ENCODE measurements around the gene ERC2. TPM values are rescaled to one million over a fixed set of nuclear protein-coding genes. Genes with fewer than 3 reads are reported as not detected.

Gene ERC2
- total and polyA plus RNA-seq, 12 donors: 0.22 to 4.2 (median 1.7) TPM

DNA sequence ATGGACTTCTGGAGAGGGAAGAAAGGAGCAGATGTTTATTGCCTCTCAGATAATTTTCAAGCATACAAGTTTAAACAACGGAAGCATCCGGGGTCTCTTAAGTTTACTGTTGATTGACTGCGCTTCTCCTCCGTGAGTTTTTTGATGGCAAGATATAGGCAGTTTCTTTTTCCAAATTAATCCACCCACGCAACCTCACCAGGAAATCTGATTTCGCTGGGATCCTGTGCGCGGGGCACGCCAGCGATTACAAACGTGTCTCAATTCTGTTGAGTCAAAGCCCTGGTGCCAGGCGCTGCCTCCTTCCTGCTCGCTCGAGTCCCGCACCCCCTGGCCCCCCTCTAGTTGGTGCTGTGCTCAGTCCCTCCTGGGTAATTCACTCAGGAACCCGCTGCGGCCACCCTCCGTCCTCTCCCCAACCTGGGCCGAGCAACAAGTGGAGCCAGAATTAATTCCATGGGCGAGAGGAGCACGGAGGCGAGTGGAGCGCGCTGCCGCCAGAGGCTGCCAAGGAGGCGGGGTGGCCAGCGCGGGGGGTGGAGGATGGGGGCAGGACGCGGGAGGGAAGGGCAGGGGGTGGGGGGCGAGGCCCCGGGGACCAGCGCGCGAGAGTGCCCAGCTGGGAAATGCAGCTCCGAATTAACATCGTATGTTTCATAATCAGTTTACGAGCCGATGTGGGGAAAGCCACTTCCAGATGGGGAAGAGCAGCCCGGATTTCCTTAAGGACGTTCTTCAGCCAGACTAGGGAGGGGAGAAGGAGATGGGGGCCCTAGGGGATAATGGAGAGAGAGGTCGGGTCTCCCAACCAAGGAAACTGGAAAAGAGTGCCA lies 987.1 kb downstream of the ERC2 start:
- peak in 1 of 2 donors; percentile 26 for DNase-seq
- H3K4me1 ChIP-seq: peaks cover 0 to 36% (median 15%) of the 10 kb centered on the region in 9 donors
- peak in 2 of 8 donors; percentile 20 to 34 for ATAC-seq
- H3K36me3 ChIP-seq: no peaks in the 10 kb centered on the region
- H3K27ac ChIP-seq: no peak overlapping the region
- H3K9me3 ChIP-seq: no peaks in the 10 kb centered on the region
- intact Hi-C loops (cut with DNase I): loop anchor here in 6 of 10 donors (5.0 to 10.0 kb wide), 6 partner anchors 244 to 771 kb away; no protein-coding TSS in a partner anchor
- 4 to 6% methylated on average over 42 of the region's 42 CpGs for WGBS, 2 donors
- TF ChIP-seq, protein P1, sequence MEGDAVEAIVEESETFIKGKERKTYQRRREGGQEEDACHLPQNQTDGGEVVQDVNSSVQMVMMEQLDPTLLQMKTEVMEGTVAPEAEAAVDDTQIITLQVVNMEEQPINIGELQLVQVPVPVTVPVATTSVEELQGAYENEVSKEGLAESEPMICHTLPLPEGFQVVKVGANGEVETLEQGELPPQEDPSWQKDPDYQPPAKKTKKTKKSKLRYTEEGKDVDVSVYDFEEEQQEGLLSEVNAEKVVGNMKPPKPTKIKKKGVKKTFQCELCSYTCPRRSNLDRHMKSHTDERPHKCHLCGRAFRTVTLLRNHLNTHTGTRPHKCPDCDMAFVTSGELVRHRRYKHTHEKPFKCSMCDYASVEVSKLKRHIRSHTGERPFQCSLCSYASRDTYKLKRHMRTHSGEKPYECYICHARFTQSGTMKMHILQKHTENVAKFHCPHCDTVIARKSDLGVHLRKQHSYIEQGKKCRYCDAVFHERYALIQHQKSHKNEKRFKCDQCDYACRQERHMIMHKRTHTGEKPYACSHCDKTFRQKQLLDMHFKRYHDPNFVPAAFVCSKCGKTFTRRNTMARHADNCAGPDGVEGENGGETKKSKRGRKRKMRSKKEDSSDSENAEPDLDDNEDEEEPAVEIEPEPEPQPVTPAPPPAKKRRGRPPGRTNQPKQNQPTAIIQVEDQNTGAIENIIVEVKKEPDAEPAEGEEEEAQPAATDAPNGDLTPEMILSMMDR (IDR thresholded peaks at IDR 0.05): no peak
- peak overlapping the region; percentile 21 to 51 (median 44) for H3K4me3 ChIP-seq
- H3K27me3 ChIP-seq: peaks cover 0 to 82% (median 49%) of the 10 kb centered on the region in 7 donors

DNA sequence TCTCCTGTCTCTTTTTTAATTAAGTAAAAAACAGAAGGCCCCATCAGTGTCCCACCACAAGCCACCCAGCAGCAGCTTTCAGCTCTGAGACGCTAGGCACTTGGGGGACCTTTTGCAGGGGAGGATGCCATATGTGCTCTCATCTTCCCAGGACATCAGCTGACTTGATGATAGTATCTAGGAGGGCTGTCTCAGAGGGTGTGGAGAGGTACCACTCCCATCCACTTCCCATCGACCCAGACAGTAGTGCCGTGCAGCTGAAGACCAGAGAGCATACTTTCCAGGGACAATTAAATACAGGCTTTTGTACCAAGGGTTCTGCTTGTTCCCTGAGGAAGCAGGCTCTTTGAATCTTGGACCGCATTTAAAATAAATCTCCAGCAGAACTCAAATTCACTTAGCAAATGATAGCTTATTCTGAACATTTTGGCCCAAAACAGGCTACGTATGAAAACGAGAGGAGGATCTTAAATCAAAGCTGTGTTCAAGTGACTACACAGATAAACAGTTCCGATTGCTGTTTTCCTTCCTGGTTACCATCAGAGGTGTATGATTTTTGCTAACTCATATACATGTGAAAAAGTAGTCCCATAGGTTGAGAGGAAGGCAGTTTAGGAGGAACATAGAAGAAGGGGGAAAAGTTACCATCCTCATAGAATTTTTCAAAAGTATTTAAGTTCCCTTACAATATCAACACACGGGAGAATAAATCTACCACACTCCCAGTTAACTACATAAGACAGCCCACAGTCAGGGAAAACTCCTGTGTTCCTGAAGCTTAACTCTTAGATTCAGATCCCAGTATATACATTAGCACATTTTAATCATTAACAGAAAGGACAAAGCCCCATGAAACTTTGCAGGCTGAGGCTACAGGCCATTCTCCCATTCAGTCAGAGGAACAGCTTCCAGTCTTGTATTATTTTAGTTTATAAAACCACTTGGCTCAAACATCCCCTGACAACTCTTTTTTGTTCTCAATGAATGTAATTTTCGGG lies 990.7 kb downstream of the ERC2 start:
- DNase-seq (no peak), ATAC-seq (no peak)
- Histone ChIP-seq H3K27me3 (peaks cover 0 to 48% (median 30%) of the 10 kb centered on the region in 7 donors), H3K27ac (no peak overlapping the region), H3K36me3 (no peaks in the 10 kb centered on the region), H3K4me3 (no peak overlapping the region), H3K9me3 (no peaks in the 10 kb centered on the region), H3K4me1 (peaks cover 0 to 24% (median 6%) of the 10 kb centered on the region in 9 donors)
- WGBS, 2 donors: 77 to 85% methylated on average over 9 of the region's 9 CpGs
- TF ChIP-seq, protein P1 (IDR thresholded peaks at IDR 0.05): no peak
- intact Hi-C loops (cut with DNase I): loop anchor here in 1 of 10 donors (5.0 kb wide), 1 partner anchor 775 kb away; no protein-coding TSS in a partner anchor

GRCh38 chr3:55476515-55476914 lies 991.8 kb downstream of the ERC2 start:
- ATAC-seq: no peak
- 55 to 69% methylated on average over 3 of the region's 3 CpGs for WGBS, 2 donors

More at GRCh38 chr3:55476515-55476914, 991.8 kb downstream of the ERC2 start:
- H3K4me1 ChIP-seq: peaks cover 0 to 14% (median under 1%) of the 10 kb centered on the region in 9 donors
- no peak overlapping the region for H3K27ac ChIP-seq
- H3K4me3 ChIP-seq: no peak overlapping the region
- no peak for DNase-seq
- H3K36me3 ChIP-seq: no peaks in the 10 kb centered on the region
- no peaks in the 10 kb centered on the region for H3K9me3 ChIP-seq
- H3K27me3 ChIP-seq: peaks cover 0 to 37% (median 20%) of the 10 kb centered on the region in 7 donors
- intact Hi-C loops (cut with DNase I): loop anchor here in 1 of 10 donors (5.0 kb wide), 1 partner anchor 776 kb away; no protein-coding TSS in a partner anchor
- TF ChIP-seq, protein P1 (IDR thresholded peaks at IDR 0.05): no peak

Measured in heart right ventricle (tissue), 16 donors.